ENCODE measurements around the gene AKT1S1.
"Not testable (repeated sequence)": the region's sequence is repeated elsewhere in the genome, so short reads cannot be mapped to it uniquely, and the experiment has no call there.

AKT1S1 gene

DNA sequence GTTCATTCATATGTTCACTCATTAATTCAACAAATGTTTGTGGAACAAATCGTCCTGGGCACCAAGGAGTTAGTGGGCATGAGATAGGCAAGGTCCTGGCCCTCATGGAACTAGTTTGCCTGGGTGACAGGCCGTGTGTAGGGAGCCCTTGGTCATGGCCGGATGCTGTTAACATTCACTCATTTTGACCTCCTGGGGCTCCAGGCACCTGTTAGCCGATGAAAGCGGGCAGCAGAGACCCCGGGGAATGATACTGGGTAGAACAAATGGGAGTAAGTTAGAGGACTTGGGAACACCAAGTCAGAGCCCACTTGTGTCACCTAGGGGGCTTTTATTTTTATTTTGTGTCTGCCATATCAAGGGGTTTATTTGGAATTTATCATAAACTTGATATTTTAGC is 52.5 kb downstream of the AKT1S1 start:
- DNase-seq (ENCODE audit: low read depth), result no peak
- H3K4me3 ChIP-seq (ENCODE audit: low read depth, low read length), result no peak overlapping the region
- TF ChIP-seq, protein P1, sequence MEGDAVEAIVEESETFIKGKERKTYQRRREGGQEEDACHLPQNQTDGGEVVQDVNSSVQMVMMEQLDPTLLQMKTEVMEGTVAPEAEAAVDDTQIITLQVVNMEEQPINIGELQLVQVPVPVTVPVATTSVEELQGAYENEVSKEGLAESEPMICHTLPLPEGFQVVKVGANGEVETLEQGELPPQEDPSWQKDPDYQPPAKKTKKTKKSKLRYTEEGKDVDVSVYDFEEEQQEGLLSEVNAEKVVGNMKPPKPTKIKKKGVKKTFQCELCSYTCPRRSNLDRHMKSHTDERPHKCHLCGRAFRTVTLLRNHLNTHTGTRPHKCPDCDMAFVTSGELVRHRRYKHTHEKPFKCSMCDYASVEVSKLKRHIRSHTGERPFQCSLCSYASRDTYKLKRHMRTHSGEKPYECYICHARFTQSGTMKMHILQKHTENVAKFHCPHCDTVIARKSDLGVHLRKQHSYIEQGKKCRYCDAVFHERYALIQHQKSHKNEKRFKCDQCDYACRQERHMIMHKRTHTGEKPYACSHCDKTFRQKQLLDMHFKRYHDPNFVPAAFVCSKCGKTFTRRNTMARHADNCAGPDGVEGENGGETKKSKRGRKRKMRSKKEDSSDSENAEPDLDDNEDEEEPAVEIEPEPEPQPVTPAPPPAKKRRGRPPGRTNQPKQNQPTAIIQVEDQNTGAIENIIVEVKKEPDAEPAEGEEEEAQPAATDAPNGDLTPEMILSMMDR (IDR thresholded peaks at IDR 0.05; ENCODE audit: low read depth, low read length, missing control alignments), result no peak

DNA sequence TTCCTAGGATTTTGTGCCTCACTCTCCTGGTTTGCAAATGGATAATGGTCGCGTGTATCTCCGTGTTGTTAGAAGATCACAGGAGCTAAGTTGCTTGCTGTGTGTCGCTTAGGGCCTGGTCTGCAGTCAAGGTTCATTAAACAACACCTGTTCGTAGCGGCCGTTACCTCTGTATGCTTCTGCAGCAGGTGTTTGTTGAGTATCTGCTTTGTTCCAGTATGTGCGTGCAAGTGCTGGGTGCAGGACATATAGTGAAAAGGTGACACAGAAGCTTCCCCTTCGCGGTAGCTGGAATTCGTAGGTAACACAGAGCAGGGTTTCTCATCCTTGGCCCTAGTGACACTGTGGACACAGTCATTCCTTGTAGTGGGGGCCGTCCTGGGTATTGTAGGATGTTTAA is 53.7 kb downstream of the AKT1S1 start:
- no peak overlapping the region for H3K4me3 ChIP-seq (ENCODE audit: low read depth, low read length)
- TF ChIP-seq, protein P1 (IDR thresholded peaks at IDR 0.05; ENCODE audit: low read depth, low read length, missing control alignments), result no peak
- no peak for DNase-seq (ENCODE audit: low read depth)

GRCh38 chr19:49820125-49820524 is 57.0 kb downstream of the AKT1S1 start:
- H3K4me3 ChIP-seq (ENCODE audit: low read depth, low read length), result no peak overlapping the region
- no peak for DNase-seq (ENCODE audit: low read depth)
- TF ChIP-seq, protein P1 (IDR thresholded peaks at IDR 0.05; ENCODE audit: low read depth, low read length, missing control alignments), result no peak

- H3K4me3 ChIP-seq (ENCODE audit: low read depth, low read length), result peak overlapping the region; percentile 85
- not testable (repeated sequence) for DNase-seq (ENCODE audit: low read depth)
These were observed 57.6 kb downstream of the AKT1S1 start for GRCh38 chr19:49819452-49820115.
